Brain microvascular endothelial cell (primary cell): ENCODE results near the gene TNFAIP8L2.
"Not testable (repeated sequence)": the region's sequence is repeated elsewhere in the genome, so short reads cannot be mapped to it uniquely, and the experiment has no call there.

ENCODE experiments used
- DNase-seq: peaks from one replicate; pipeline ENCODE4 v3.0.0-alpha.2; 2020
- H3K27ac ChIP-seq: fragments of 250-450 bp; sonication (Bioruptor Pico); 2 replicates; pipeline ENCODE4 v1.5.1; 2020; ENCODE audit warnings: mild to moderate bottlenecking, moderate library complexity
- H3K27me3 ChIP-seq: fragments of 250-450 bp; sonication (Bioruptor Pico); replicated peaks from 2 replicates; pipeline ENCODE4 v1.5.1; 2020; ENCODE audit warnings: mild to moderate bottlenecking
- H3K36me3 ChIP-seq: fragments of 250-450 bp; sonication (Bioruptor Pico); replicated peaks from 2 replicates; pipeline ENCODE4 v1.5.1; 2020; ENCODE audit warnings: mild to moderate bottlenecking
- H3K4me3 ChIP-seq: 2 replicates; pipeline ENCODE4 v1.5.1; 2011; ENCODE audit warnings: low read depth, mild to moderate bottlenecking, control low read depth, low read length, moderate library complexity
- CTCF ChIP-seq: IDR thresholded peaks from 2 replicates; pipeline ENCODE4 v1.5.1; 2011; ENCODE audit warnings: low read depth, mild to moderate bottlenecking, moderate library complexity, low read length, control low read depth, inconsistent platforms; ENCODE audit errors: missing control alignments
- in situ Hi-C: cut with HindIII; loops from 2 replicates; pipeline ENCODE4 v1.10.0; 2017; ENCODE audit warnings: low sequenced_read_pairs, low pct_ligation_motif_present

The TNFAIP8L2 gene

DNA sequence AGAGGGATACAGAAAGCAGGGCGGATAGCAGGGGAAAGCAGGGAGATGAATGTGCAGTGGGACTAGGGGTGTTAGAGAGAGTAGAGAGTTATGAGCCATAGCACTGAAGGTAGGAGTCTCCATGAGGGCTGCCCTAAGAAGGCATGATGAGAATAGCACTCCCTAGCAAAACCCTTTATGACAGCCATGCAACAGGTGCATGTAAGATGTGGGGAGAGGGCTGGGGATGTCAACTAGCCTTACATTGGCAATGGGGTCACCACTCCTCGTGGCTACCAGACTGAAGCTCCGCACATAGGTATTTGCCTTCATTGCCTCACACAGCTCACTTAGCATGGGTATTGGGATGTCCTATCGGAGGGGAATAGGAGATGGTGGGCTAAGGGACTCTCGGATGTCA is 14.7 kb downstream of the TNFAIP8L2 start:
- DNase-seq = no peak
- in situ Hi-C loops = no loop called here
- no peak for TF ChIP-seq CTCF
- Histone ChIP-seq H3K27ac (no peak overlapping the region), H3K27me3 (no peaks in the 10 kb centered on the region), H3K36me3 (peaks cover 39% of the 10 kb centered on the region), H3K4me3 (no peak overlapping the region)

DNA sequence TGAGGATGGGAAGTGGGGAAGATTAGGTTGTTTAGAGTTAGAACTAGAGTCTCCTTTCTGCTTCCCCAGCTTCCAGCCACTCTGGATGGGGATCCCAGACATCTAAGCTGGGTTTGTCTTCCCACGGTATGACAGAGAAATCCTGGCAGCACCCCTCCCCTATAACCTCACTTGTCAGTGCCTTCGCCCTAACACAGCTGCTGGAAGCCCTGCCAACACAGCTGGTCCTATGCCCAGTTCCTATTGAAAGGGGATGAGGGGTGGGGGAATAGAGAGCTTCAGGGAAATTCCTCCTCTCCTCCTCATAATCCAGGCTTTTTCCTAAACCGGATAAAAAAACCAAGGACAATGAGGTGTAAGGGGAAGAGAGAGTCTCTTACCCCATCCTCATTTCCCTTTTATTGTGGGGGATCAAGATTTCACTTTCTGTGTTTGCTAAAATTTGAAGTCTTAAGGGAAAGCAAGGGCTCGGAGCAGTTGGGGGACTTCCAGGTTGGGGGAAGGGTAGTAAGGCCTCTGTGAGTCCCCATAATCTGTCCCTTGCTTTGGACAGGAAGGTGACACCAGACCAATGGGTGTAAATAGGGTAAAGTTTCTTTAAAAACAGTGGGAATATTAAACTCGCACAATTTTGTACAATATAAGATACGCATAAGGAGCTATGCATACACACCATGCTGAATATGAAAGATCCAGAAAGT is 18.7 kb downstream of the TNFAIP8L2 start:
- no peak for DNase-seq
- in situ Hi-C loops = no loop called here
- Histone ChIP-seq H3K27ac (no peak overlapping the region), H3K36me3 (peaks cover 51% of the 10 kb centered on the region), H3K27me3 (no peaks in the 10 kb centered on the region), H3K4me3 (no peak overlapping the region)
- TF ChIP-seq CTCF = no peak

DNA sequence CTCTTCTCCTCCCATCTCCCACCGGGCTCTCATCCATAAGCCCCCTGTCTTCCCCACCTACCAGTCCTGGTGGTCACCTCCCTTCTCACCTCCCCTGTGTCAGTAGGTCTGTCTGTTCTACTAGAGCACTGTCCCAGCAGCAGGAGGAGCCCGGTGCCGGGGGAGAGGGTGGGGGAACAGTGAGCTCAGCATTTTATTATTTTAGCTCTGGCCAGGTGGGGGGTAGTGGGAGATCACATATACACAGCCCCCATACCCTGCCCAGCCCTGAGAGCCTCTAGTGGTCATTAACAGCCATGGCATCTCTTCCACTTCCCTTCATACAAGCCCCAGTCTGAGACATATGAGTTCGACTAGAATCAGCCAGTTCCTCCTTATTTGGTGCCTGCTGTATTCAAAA is 19.4 kb downstream of the TNFAIP8L2 start, which contains the start of gene TMOD4:
Gene TMOD4, minus strand, starts transcription at position 119 of the 400 bp plus-strand sequence. CDS start 1,106 bp downstream, outside the sequence.
- peak; percentile 19 for DNase-seq
- H3K4me3 ChIP-seq = no peak within 1 kb of the TSS
- in situ Hi-C loops = no loop called here
- H3K36me3 ChIP-seq = peaks cover 50% of the 10 kb centered on the region
- H3K27ac ChIP-seq = no peak within 1 kb of the TSS
- H3K27me3 ChIP-seq = no peaks in the 10 kb centered on the region
- TF ChIP-seq CTCF = peak; percentile 75

GRCh38 chr1:151176514-151177045 is 20.1 kb downstream of the TNFAIP8L2 start:
- Histone ChIP-seq H3K27me3 (no peaks in the 10 kb centered on the region), H3K27ac (no peak overlapping the region), H3K4me3 (no peak overlapping the region), H3K36me3 (peaks cover 49% of the 10 kb centered on the region)
- in situ Hi-C loops = no loop called here
- no peak for TF ChIP-seq CTCF
- DNase-seq = no peak

- in situ Hi-C loops = no loop called here
- H3K36me3 ChIP-seq = peaks cover 55% of the 10 kb centered on the region
- H3K4me3 ChIP-seq = no peak overlapping the region
- no peaks in the 10 kb centered on the region for H3K27me3 ChIP-seq
- no peak for DNase-seq
- H3K27ac ChIP-seq = no peak overlapping the region
- TF ChIP-seq CTCF = no peak
Measured at GRCh38 chr1:151184211-151184610, 27.8 kb downstream of the TNFAIP8L2 start.

GRCh38 chr1:151187205-151187604 is 30.8 kb downstream of the TNFAIP8L2 start:
- DNase-seq = no peak
- no peak overlapping the region for H3K27ac ChIP-seq
- no peaks in the 10 kb centered on the region for H3K27me3 ChIP-seq
- no peak overlapping the region for H3K4me3 ChIP-seq
- in situ Hi-C loops = no loop called here
- no peak for TF ChIP-seq CTCF
- peaks cover 29% of the 10 kb centered on the region for H3K36me3 ChIP-seq

DNA sequence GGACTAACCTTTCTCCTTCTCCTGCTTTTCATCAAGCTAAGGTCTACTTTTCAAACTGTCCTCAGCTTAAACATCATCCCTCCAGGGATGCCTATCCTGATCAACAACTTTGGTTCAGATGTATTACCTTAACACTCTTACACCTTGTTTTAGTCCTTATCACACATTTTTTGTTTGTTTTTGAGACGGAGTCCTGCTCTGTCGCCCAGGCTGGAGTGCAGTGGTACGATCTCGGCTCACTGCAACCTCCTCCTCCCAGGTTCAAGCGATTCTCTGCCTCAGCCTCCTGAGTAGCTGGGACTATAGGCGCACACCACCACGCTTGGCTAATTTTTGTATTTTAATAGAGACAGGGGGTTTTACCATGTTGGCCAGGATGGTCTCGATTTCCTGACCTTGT is 32.2 kb downstream of the TNFAIP8L2 start:
- H3K27ac ChIP-seq, DNase-seq, H3K27me3 ChIP-seq, in situ Hi-C loops: not testable (repeated sequence)
- H3K36me3 ChIP-seq = peaks cover 18% of the 10 kb centered on the region
- H3K4me3 ChIP-seq = peak overlapping the region; percentile 93
